Activated CD8-positive, alpha-beta T cell treated with anti-CD3 and anti-CD28 coated beads for 36 hours (primary cell): Measurements from ENCODE around the gene ABAT. TPM values are rescaled to one million over a fixed set of nuclear protein-coding genes. Genes with fewer than 3 reads are reported as not detected.

ENCODE experiments used
- ATAC-seq: fragments of 200-7000 bp; cut with Tn5 transposase; one replicate; pipeline ENCODE4 v1.10.0; 2021; ENCODE audit warnings: mild to moderate bottlenecking, moderate library complexity
- CTCF ChIA-PET: fragments of 350-600 bp; sonication (Branson Sonifier 250); formaldehyde crosslinking; loops from one replicate; lab custom pipeline; 2021; ENCODE audit warnings: antibody characterized with exemption; lab: Charles Lee
- POLR2A ChIA-PET: fragments of 350-600 bp; sonication (Branson Sonifier 250); formaldehyde crosslinking; loops from one replicate; lab custom pipeline; 2021; ENCODE audit warnings: antibody characterized with exemption; lab: Charles Lee
- DNase-seq: peaks from one replicate; pipeline ENCODE4 v3.0.0-alpha.2; 2020
- H3K27ac Mint-ChIP-seq: one replicate; pipeline ENCODE4 v1.8.0; 2021; ENCODE audit warnings: mild to moderate bottlenecking, mixed read lengths
- H3K27me3 Mint-ChIP-seq: one replicate; pipeline ENCODE4 v1.8.0; 2021; ENCODE audit warnings: mixed read lengths
- H3K36me3 Mint-ChIP-seq: one replicate; pipeline ENCODE4 v1.8.0; 2021; ENCODE audit warnings: low read depth, mixed read lengths
- H3K4me1 Mint-ChIP-seq: one replicate; pipeline ENCODE4 v1.8.0; 2021; ENCODE audit warnings: low read depth, mixed read lengths
- H3K4me3 Mint-ChIP-seq: one replicate; pipeline ENCODE4 v1.8.0; 2021; ENCODE audit warnings: mild to moderate bottlenecking, moderate library complexity, mixed read lengths
- H3K9me3 Mint-ChIP-seq: one replicate; pipeline ENCODE4 v1.8.0; 2021; ENCODE audit warnings: mixed read lengths
- CTCF ChIP-seq: fragments of 200-600 bp; IDR thresholded peaks from one replicate; pipeline ENCODE4 v1.8.0; 2022; ENCODE audit warnings: antibody characterized with exemption, mild to moderate bottlenecking
- intact Hi-C: fragments of 100-400 bp; cut with micrococcal nuclease; formaldehyde crosslinking; loops from one replicate; pipeline ENCODE4 v1.10.0; 2022
- total RNA-seq, 2 experiments: library from RNA; stranded (reverse); gene quantifications; one replicate each; pipeline ENCODE4 v1.2.3, GENCODE V29; 2021

ABAT gene
- total RNA-seq, 2 experiments from 2014 or later, result 5.1 TPM

- no peak for TF ChIP-seq CTCF
- no peak overlapping the region for H3K4me3 Mint-ChIP-seq
- peaks cover 17% of the 10 kb centered on the region for H3K36me3 Mint-ChIP-seq
- ChIA-PET POLR2A (no interaction called here), CTCF (interaction anchor here (1.2 kb wide), 1 partner anchor 11 kb away, joined by 3 read pairs; no protein-coding TSS in a partner anchor)
- no peaks in the 10 kb centered on the region for H3K27me3 Mint-ChIP-seq
- H3K4me1 Mint-ChIP-seq, result peaks cover 3% of the 10 kb centered on the region
- DNase-seq, result no peak
- H3K27ac Mint-ChIP-seq, result no peak overlapping the region
- H3K9me3 Mint-ChIP-seq, result peaks cover 7% of the 10 kb centered on the region
- intact Hi-C loops, result no loop called here
- ATAC-seq, result no peak
Observed at GRCh38 chr16:8682551-8683259, 8.3 kb downstream of the ABAT start.

GRCh38 chr16:8683640-8684039 is 9.2 kb downstream of the ABAT start:
- peaks cover 7% of the 10 kb centered on the region for H3K9me3 Mint-ChIP-seq
- no peak for ATAC-seq
- H3K4me3 Mint-ChIP-seq, result no peak overlapping the region
- no peaks in the 10 kb centered on the region for H3K27me3 Mint-ChIP-seq
- no peak for DNase-seq
- TF ChIP-seq CTCF, result no peak
- peaks cover 16% of the 10 kb centered on the region for H3K36me3 Mint-ChIP-seq
- ChIA-PET POLR2A (interaction anchor here (0.6 kb wide), 1 partner anchor 75 kb away, joined by 4 read pairs; no protein-coding TSS in a partner anchor), CTCF (interaction anchor here (1.2 kb wide), 1 partner anchor 10 kb away, joined by 3 read pairs; no protein-coding TSS in a partner anchor)
- peaks cover 3% of the 10 kb centered on the region for H3K4me1 Mint-ChIP-seq
- intact Hi-C loops, result no loop called here
- no peak overlapping the region for H3K27ac Mint-ChIP-seq

GRCh38 chr16:8685617-8686016 is 11.2 kb downstream of the ABAT start:
- DNase-seq (no peak), ATAC-seq (no peak)
- intact Hi-C loops, result no loop called here
- Mint-ChIP-seq H3K4me1 (peaks cover 2% of the 10 kb centered on the region), H3K36me3 (peaks cover 21% of the 10 kb centered on the region), H3K4me3 (no peak overlapping the region), H3K9me3 (peaks cover 12% of the 10 kb centered on the region), H3K27ac (no peak overlapping the region), H3K27me3 (no peaks in the 10 kb centered on the region)
- ChIA-PET POLR2A (no interaction called here), CTCF (no interaction called here)
- TF ChIP-seq CTCF, result no peak

GRCh38 chr16:8686031-8686621 is 11.7 kb downstream of the ABAT start:
- no peaks in the 10 kb centered on the region for H3K4me1 Mint-ChIP-seq
- H3K27ac Mint-ChIP-seq, result no peak overlapping the region
- ATAC-seq, result no peak
- H3K36me3 Mint-ChIP-seq, result peaks cover 24% of the 10 kb centered on the region
- H3K9me3 Mint-ChIP-seq, result peaks cover 14% of the 10 kb centered on the region
- DNase-seq, result no peak
- no peak for TF ChIP-seq CTCF
- POLR2A ChIA-PET, result no interaction called here
- intact Hi-C loops, result no loop called here
- CTCF ChIA-PET, result no interaction called here
- H3K27me3 Mint-ChIP-seq, result no peaks in the 10 kb centered on the region
- H3K4me3 Mint-ChIP-seq, result no peak overlapping the region

GRCh38 chr16:8686879-8687278 is 12.5 kb downstream of the ABAT start:
- Mint-ChIP-seq H3K9me3 (peaks cover 14% of the 10 kb centered on the region), H3K4me1 (no peaks in the 10 kb centered on the region), H3K4me3 (no peak overlapping the region), H3K36me3 (peaks cover 24% of the 10 kb centered on the region), H3K27ac (no peak overlapping the region), H3K27me3 (no peaks in the 10 kb centered on the region)
- POLR2A ChIA-PET, result no interaction called here
- no peak for ATAC-seq
- TF ChIP-seq CTCF, result no peak
- CTCF ChIA-PET, result no interaction called here
- intact Hi-C loops, result no loop called here
- DNase-seq, result no peak
